Glomerular visceral epithelial cell (primary cell): Measurements from ENCODE around the gene BPIFB2.
"Not testable (repeated sequence)": the region's sequence is repeated elsewhere in the genome, so short reads cannot be mapped to it uniquely, and the experiment has no call there.

ENCODE experiments used
- DNase-seq: peaks from one replicate; pipeline ENCODE4 v3.0.0-alpha.2; 2016; ENCODE audit errors: extremely low spot score

The BPIFB2 gene

GRCh38 chr20:33007376-33008335 is at the start of gene BPIFB2:
BPIFB2 (plus strand) TSS chr20:33007704; CDS start chr20:33008575, 871 bp downstream.
- no peak for DNase-seq

- DNase-seq = no peak
These were observed 48.9 kb upstream of the BPIFB2 start for GRCh38 chr20:32958574-32958973.

GRCh38 chr20:32959351-32960221 is 47.9 kb upstream of the BPIFB2 start:
- DNase-seq = no peak

GRCh38 chr20:32960222-32960518 is 47.3 kb upstream of the BPIFB2 start:
- DNase-seq = no peak

- DNase-seq = no peak
These were observed 46.4 kb upstream of the BPIFB2 start for GRCh38 chr20:32960849-32961731.

GRCh38 chr20:32962053-32962452 is 45.5 kb upstream of the BPIFB2 start:
- DNase-seq = no peak

- DNase-seq = not testable (repeated sequence)
These were observed 44.9 kb upstream of the BPIFB2 start for GRCh38 chr20:32962646-32963045.

GRCh38 chr20:32963176-32963575 is 44.3 kb upstream of the BPIFB2 start:
- no peak for DNase-seq

GRCh38 chr20:32964575-32964974 is 42.9 kb upstream of the BPIFB2 start:
- DNase-seq = no peak

GRCh38 chr20:32965115-32965514 is 42.4 kb upstream of the BPIFB2 start:
- no peak for DNase-seq

- DNase-seq = no peak
These were observed 41.7 kb upstream of the BPIFB2 start for GRCh38 chr20:32965581-32966373.

GRCh38 chr20:32966382-32966781 is 41.1 kb upstream of the BPIFB2 start:
- no peak for DNase-seq

- no peak for DNase-seq
These were observed 40.4 kb upstream of the BPIFB2 start for GRCh38 chr20:32966881-32967781.

- DNase-seq = no peak
These were observed 39.5 kb upstream of the BPIFB2 start for GRCh38 chr20:32967961-32968457.

- no peak for DNase-seq
These were observed 38.8 kb upstream of the BPIFB2 start for GRCh38 chr20:32968478-32969241.

- DNase-seq = no peak
These were observed 38.0 kb upstream of the BPIFB2 start for GRCh38 chr20:32969356-32970114.

GRCh38 chr20:32970115-32970972 is 37.2 kb upstream of the BPIFB2 start:
- DNase-seq = no peak
